Central memory CD8-positive, alpha-beta T cell (primary cell): ENCODE data around the gene CENPO.
A peak's percentile ranks its signal among the peaks of the same experiment; 100 is the strongest.

Experiments
- ATAC-seq: fragments of 150-1000 bp; cut with Tn5 transposase; replicated peaks from 2 replicates; pipeline ENCODE4 v1.10.0; 2022; ENCODE audit warnings: mild to moderate bottlenecking, moderate FRiP score, moderate number of reproducible peaks; ENCODE audit not compliant: poor library complexity, severe bottlenecking; ENCODE audit errors: extremely low read depth
- DNase-seq, 2 donors: peaks; one replicate each; pipeline ENCODE4 v3.0.0; 2021; ENCODE audit warnings: low spot score in 2 of 2
- H3K27ac Mint-ChIP-seq: one replicate; pipeline ENCODE4 v1.8.0; 2022; ENCODE audit warnings: low read depth, mild to moderate bottlenecking, moderate library complexity, mixed read lengths
- H3K27me3 Mint-ChIP-seq: one replicate; pipeline ENCODE4 v1.8.0; 2022; ENCODE audit warnings: mixed read lengths
- H3K36me3 Mint-ChIP-seq: one replicate; pipeline ENCODE4 v1.8.0; 2022; ENCODE audit warnings: mild to moderate bottlenecking, moderate library complexity, mixed read lengths; ENCODE audit not compliant: insufficient read depth
- H3K4me1 Mint-ChIP-seq: one replicate; pipeline ENCODE4 v1.8.0; 2022; ENCODE audit warnings: mixed read lengths
- H3K4me3 Mint-ChIP-seq: one replicate; pipeline ENCODE4 v1.8.0; 2022; ENCODE audit warnings: mild to moderate bottlenecking, moderate library complexity, mixed read lengths
- H3K9me3 Mint-ChIP-seq: one replicate; pipeline ENCODE4 v1.8.0; 2022; ENCODE audit warnings: mixed read lengths

The CENPO gene

DNA sequence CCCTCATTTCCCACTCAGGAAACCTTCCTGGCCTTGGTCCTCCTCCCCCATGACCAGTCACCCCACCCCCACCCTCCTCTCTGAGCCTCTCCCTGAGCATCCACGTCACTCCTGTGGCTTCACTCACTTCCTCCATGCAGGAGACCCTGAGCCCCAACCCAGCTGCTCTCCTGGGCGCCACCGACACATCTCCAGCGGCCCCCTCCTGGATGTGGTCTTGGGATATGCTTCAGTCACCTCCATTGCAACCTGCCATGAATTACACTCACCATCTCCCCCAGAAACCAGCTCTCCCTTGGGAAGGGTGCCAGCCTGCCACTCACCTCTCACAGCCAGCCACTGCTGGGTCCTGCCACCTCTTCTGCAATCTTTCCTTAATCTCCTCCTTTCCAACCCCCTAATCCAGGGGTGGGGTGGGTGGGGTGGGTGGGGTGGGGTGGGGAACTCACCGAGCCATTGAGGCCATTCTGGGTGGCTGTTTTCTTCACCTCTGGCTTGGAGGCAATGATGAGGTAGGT is 44.8 kb downstream of the CENPO start:
- no peak for ATAC-seq
- DNase-seq, result no peak
- Mint-ChIP-seq H3K27me3 (no peaks in the 10 kb centered on the region), H3K4me1 (no peaks in the 10 kb centered on the region), H3K27ac (no peak overlapping the region), H3K9me3 (no peaks in the 10 kb centered on the region), H3K36me3 (peaks cover 10% of the 10 kb centered on the region), H3K4me3 (no peak overlapping the region)

DNA sequence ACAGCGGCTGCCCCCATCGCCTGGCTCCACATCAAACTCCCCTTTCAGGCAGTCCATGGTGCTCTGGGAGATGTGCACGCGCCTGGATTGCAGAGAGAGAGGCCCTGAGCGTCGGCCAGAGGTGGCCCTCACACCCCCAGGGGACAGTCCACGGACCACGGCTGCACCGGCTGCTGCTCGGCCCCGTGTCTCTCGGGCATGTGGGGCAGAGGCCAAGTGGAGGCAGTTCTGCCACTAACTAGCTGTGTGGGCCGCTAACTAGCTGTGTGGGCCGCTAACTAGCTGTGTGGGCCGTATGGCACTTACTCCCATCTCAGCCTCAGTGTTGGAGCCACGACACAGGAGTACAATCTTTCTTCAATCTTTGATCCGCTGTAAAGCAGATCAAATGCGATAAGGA is 45.3 kb downstream of the CENPO start:
- no peaks in the 10 kb centered on the region for H3K27me3 Mint-ChIP-seq
- H3K9me3 Mint-ChIP-seq, result no peaks in the 10 kb centered on the region
- peaks cover 10% of the 10 kb centered on the region for H3K36me3 Mint-ChIP-seq
- no peak overlapping the region for H3K4me3 Mint-ChIP-seq
- DNase-seq (no peak), ATAC-seq (no peak)
- no peak overlapping the region for H3K27ac Mint-ChIP-seq
- no peaks in the 10 kb centered on the region for H3K4me1 Mint-ChIP-seq

- peaks cover 10% of the 10 kb centered on the region for H3K36me3 Mint-ChIP-seq
- H3K9me3 Mint-ChIP-seq, result no peaks in the 10 kb centered on the region
- H3K4me3 Mint-ChIP-seq, result no peak overlapping the region
- H3K27me3 Mint-ChIP-seq, result no peaks in the 10 kb centered on the region
- DNase-seq (no peak), ATAC-seq (no peak)
- no peaks in the 10 kb centered on the region for H3K4me1 Mint-ChIP-seq
- no peak overlapping the region for H3K27ac Mint-ChIP-seq
These were observed 46.5 kb downstream of the CENPO start for GRCh38 chr2:24839729-24840128.

- H3K27ac Mint-ChIP-seq, result no peak overlapping the region
- H3K4me3 Mint-ChIP-seq, result no peak overlapping the region
- ATAC-seq, result no peak
- no peaks in the 10 kb centered on the region for H3K9me3 Mint-ChIP-seq
- no peak for DNase-seq
- H3K36me3 Mint-ChIP-seq, result peaks cover 10% of the 10 kb centered on the region
- no peaks in the 10 kb centered on the region for H3K27me3 Mint-ChIP-seq
- no peaks in the 10 kb centered on the region for H3K4me1 Mint-ChIP-seq
These were observed 47.1 kb downstream of the CENPO start for GRCh38 chr2:24840164-24840869.

- no peak for DNase-seq
- Mint-ChIP-seq H3K27ac (peak overlapping the region; percentile 46), H3K27me3 (no peaks in the 10 kb centered on the region), H3K9me3 (no peaks in the 10 kb centered on the region), H3K4me3 (no peak overlapping the region), H3K36me3 (peaks cover 10% of the 10 kb centered on the region), H3K4me1 (no peaks in the 10 kb centered on the region)
- no peak for ATAC-seq
These were observed 48.0 kb downstream of the CENPO start for GRCh38 chr2:24840962-24841945.

DNA sequence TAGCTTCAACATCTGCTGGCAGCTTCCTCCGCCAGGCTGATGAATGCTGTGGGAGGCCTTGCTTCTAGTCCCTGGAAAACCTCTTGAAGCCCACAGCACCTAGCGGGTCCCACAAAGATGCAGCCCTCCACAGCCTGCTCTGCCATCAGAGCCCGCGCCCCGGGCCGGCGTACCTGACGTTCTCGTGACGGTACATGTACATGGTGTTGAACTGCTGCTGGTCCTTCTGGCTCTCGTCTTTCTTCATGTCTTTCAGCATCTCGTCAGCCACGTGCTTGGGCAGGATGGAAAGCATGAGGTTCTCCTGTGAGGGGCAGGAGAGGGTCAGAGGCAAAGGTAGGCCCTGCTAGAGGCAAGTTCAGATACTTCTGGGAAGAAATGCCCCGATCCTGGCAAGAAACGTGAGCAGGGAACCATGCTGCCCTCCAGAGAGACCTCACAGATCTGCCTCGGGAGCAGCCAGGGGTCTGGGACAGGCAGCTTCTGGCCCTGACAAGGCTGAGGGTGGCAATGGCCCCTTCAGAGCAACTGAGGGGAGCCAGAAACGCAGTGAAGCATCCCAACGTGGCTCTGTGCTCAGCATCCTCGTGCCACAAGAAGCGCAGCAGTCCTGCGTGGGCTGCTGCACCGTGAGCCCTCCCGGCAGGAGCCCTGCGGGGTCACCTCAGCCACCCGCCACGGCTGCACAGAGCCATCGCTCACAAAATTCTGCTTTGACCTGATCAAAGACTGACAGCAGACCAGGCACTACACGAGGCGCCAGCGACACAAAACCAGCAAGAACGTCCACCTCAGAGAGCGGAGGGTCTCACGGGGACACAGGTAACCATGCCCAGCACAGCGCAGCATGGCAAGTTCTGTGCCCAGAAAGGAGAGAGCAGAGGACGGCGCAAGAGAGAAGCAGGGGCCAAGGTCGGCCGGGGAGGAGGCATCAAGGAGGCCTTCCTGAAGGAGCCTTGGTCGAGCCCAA is 49.1 kb downstream of the CENPO start:
- no peak overlapping the region for H3K4me3 Mint-ChIP-seq
- H3K27ac Mint-ChIP-seq, result peak overlapping the region; percentile 19
- ATAC-seq, result no peak
- peaks cover 5% of the 10 kb centered on the region for H3K36me3 Mint-ChIP-seq
- no peak for DNase-seq
- no peaks in the 10 kb centered on the region for H3K4me1 Mint-ChIP-seq
- H3K9me3 Mint-ChIP-seq, result no peaks in the 10 kb centered on the region
- H3K27me3 Mint-ChIP-seq, result no peaks in the 10 kb centered on the region

GRCh38 chr2:24843330-24843860 is 50.2 kb downstream of the CENPO start:
- no peaks in the 10 kb centered on the region for H3K9me3 Mint-ChIP-seq
- no peaks in the 10 kb centered on the region for H3K4me1 Mint-ChIP-seq
- H3K4me3 Mint-ChIP-seq, result no peak overlapping the region
- DNase-seq (no peak), ATAC-seq (no peak)
- peaks cover 4% of the 10 kb centered on the region for H3K36me3 Mint-ChIP-seq
- no peak overlapping the region for H3K27ac Mint-ChIP-seq
- H3K27me3 Mint-ChIP-seq, result no peaks in the 10 kb centered on the region

DNA sequence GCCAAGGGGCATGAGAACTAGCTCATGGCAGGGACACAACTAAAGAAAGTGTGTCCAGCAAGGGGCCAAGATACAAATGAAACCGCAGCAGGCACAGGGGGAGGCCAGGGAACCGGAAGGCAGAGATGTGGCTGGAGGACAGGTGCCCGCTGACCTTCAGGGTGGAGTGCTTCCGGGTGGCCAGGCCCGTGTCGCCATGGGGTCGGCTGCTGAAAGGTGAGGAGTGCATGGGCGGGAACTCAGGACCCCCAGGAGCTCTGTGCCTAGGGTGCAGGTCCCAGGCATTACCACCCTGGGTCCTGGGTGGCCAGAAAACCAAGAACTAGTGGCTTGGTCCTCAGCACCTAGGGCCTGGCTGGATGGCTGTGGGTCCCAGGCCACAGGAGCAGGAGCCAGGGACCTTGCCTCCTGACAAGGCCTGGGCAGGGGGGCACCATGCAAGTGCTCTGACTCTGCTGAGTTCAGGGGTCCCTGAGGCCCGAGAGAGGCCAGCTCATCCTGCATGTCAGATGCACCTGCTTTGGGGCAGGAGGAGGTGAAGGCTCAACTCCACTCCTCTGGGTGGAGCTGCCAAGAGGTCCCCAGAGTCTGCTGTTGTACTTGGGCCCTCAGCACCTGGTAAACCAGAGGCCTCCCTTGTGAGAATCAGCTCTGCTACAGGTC is 50.9 kb downstream of the CENPO start:
- Mint-ChIP-seq H3K27me3 (no peaks in the 10 kb centered on the region), H3K27ac (no peak overlapping the region)

GRCh38 chr2:24845691-24846090 is 52.5 kb downstream of the CENPO start:
- H3K4me1 Mint-ChIP-seq, result no peaks in the 10 kb centered on the region
- H3K27ac Mint-ChIP-seq, result no peak overlapping the region
- no peak for DNase-seq
- no peak overlapping the region for H3K4me3 Mint-ChIP-seq
- peaks cover 1% of the 10 kb centered on the region for H3K36me3 Mint-ChIP-seq
- no peak for ATAC-seq
- H3K27me3 Mint-ChIP-seq, result no peaks in the 10 kb centered on the region
- no peaks in the 10 kb centered on the region for H3K9me3 Mint-ChIP-seq

More for the DNA sequence above, 50.9 kb downstream of the CENPO start:
- DNase-seq, result no peak
- Mint-ChIP-seq H3K9me3 (no peaks in the 10 kb centered on the region), H3K4me1 (no peaks in the 10 kb centered on the region), H3K36me3 (peaks cover 4% of the 10 kb centered on the region), H3K4me3 (no peak overlapping the region)
- no peak for ATAC-seq

DNA sequence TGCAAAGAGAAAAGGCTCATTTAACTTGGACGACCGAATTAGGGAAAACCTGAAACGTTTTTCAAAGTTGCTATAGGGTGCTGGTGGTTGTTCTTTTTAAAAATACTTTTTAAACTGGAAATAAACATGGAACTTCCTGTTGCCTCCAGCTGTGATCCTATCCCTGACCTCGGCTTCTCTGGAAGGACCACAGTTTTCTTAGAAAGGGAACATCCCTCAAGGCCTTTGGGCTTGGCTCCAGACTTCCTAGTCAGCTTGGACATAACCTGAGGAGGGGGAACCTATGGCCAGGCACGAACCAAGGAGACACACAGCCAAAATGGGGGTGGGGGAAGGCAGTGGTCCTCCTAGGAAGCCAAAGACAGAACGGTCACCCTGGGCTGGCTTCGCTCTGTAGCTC is 57.7 kb downstream of the CENPO start:
- Mint-ChIP-seq H3K27ac (no peak overlapping the region), H3K4me3 (no peak overlapping the region), H3K36me3 (no peaks in the 10 kb centered on the region), H3K27me3 (no peaks in the 10 kb centered on the region), H3K4me1 (peaks cover 5% of the 10 kb centered on the region), H3K9me3 (no peaks in the 10 kb centered on the region)
- ATAC-seq (no peak), DNase-seq (no peak)

GRCh38 chr2:24852026-24852425 is 58.8 kb downstream of the CENPO start:
- Mint-ChIP-seq H3K27me3 (no peaks in the 10 kb centered on the region), H3K4me3 (no peak overlapping the region), H3K36me3 (no peaks in the 10 kb centered on the region), H3K9me3 (no peaks in the 10 kb centered on the region), H3K4me1 (peaks cover 5% of the 10 kb centered on the region), H3K27ac (no peak overlapping the region)
- DNase-seq, result no peak
- no peak for ATAC-seq
